ENCODE measurements around the gene CFAP54. TPM values are rescaled to one million over a fixed set of nuclear protein-coding genes. Genes with fewer than 3 reads are reported as not detected.

Gene CFAP54
- total and polyA plus RNA-seq, 2 donors (not counting 3 experiments of a cell fraction or from before 2014, with no cell fraction given) = 3.6 to 26.9 TPM

DNA sequence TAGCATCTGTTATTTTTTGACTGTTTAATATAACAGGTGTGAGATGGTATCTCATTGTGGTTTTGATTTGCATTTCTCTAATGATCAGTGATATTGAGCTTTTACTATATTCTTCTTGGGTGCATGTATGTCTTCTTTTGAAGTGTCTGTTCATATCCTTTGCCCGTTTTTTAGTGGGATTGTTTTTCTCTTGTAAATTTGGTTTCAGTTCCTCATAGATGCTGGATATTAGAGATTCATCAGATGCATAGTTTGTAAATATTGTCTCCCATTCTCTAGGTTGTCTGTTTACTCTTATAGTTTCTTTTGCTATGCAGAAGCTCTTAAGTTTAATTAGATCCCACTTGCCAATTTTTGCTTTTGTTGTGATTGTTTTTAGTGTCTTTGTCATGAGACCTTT lies 368.8 kb downstream of the CFAP54 start:
- no peak for TF ChIP-seq GATA2 (IDR thresholded peaks at IDR 0.05; ENCODE audit: insufficient read depth, insufficient read length, low read depth, low read length)
- no peak for TF ChIP-seq POLR2AphosphoS5 (IDR thresholded peaks at IDR 0.05; ENCODE audit: insufficient read depth, low read depth, low read length)
- H3K27ac ChIP-seq (ENCODE audit: insufficient read depth, low read depth, low read length) = no peak overlapping the region
- intact Hi-C loops (cut with micrococcal nuclease) (no loop called here), dilution Hi-C loops (cut with MboI; ENCODE audit: extremely low pct_ligation_motif_present, low sequenced_read_pairs) (no loop called here)
- H4K20me1 ChIP-seq (replicated peaks; ENCODE audit: control insufficient read depth, extremely low read depth, insufficient read depth, low read length) = no peaks in the 10 kb centered on the region
- H3K4me1 ChIP-seq (ENCODE audit: control insufficient read depth, extremely low read depth, insufficient read depth, low read length) = no peaks in the 10 kb centered on the region
- no peaks in the 10 kb centered on the region for H3K79me2 ChIP-seq (ENCODE audit: control insufficient read depth, insufficient read depth, low read length)
- DNase-seq (ENCODE audit: low read depth, low spot score) (no peak), FAIRE-seq (no peak)
- CTCF ChIA-PET = no interaction called here
- no peaks in the 10 kb centered on the region for H3K9me3 ChIP-seq (replicated peaks; ENCODE audit: control insufficient read depth, insufficient read depth, low read length)
- no peak overlapping the region for H2AFZ ChIP-seq (ENCODE audit: low read depth, low read length)
- no TSS peak for BruUV-seq (replicated peaks)
- H3K4me2 ChIP-seq (ENCODE audit: insufficient read depth, low read length) = no peak overlapping the region
- H3K36me3 ChIP-seq (ENCODE audit: control insufficient read depth in 2 of 2, extremely low read depth in 1 of 2, insufficient read depth in 2 of 2, low read length in 2 of 2) = no peaks in the 10 kb centered on the region
- POLR2A ChIA-PET = no interaction called here
- no peak overlapping the region for H3K9ac ChIP-seq (replicated peaks; ENCODE audit: extremely low read depth, insufficient read depth, low read length)
- H3K4me3 ChIP-seq (replicated peaks in 1 of 3; ENCODE audit: insufficient read depth in 1 of 3, low read depth in 1 of 3, low read length in 3 of 3) = no peak overlapping the region
- H3K9me1 ChIP-seq (replicated peaks; ENCODE audit: control insufficient read depth, extremely low read depth, insufficient read depth, low read length) = no peaks in the 10 kb centered on the region
- no peaks in the 10 kb centered on the region for H3K27me3 ChIP-seq (ENCODE audit: control insufficient read depth in 2 of 2, insufficient read depth in 2 of 2, low read length in 2 of 2)

DNA sequence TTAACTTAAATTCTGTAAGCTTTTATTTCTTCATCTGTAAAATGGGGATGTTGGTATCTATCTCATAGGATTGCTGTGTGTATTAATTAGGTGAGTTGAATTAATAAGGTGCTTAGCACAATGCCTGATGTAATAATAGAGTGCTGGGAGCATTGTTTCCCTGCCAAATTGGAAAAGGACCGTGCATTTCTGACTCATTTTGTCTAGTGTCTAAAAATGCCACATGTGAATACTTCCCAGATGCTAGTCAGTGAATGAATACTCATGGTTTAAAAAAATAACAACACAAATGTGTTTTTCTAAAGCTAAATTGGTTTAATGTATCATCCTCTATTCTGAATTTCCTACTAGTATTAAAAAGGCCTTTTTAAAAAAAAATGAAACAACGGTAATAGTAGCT lies 372.3 kb downstream of the CFAP54 start:
- H3K27me3 ChIP-seq (ENCODE audit: control insufficient read depth in 2 of 2, insufficient read depth in 2 of 2, low read length in 2 of 2) = no peaks in the 10 kb centered on the region
- intact Hi-C loops (cut with micrococcal nuclease) (no loop called here), dilution Hi-C loops (cut with MboI; ENCODE audit: extremely low pct_ligation_motif_present, low sequenced_read_pairs) (no loop called here)
- H3K9me3 ChIP-seq (replicated peaks; ENCODE audit: control insufficient read depth, insufficient read depth, low read length) = no peaks in the 10 kb centered on the region
- no peaks in the 10 kb centered on the region for H4K20me1 ChIP-seq (replicated peaks; ENCODE audit: control insufficient read depth, extremely low read depth, insufficient read depth, low read length)
- no peaks in the 10 kb centered on the region for H3K79me2 ChIP-seq (ENCODE audit: control insufficient read depth, insufficient read depth, low read length)
- no peak overlapping the region for H3K4me2 ChIP-seq (ENCODE audit: insufficient read depth, low read length)
- H3K27ac ChIP-seq (ENCODE audit: insufficient read depth, low read depth, low read length) = no peak overlapping the region
- POLR2A ChIA-PET = no interaction called here
- H2AFZ ChIP-seq (ENCODE audit: low read depth, low read length) = no peak overlapping the region
- H3K36me3 ChIP-seq (ENCODE audit: control insufficient read depth in 2 of 2, extremely low read depth in 1 of 2, insufficient read depth in 2 of 2, low read length in 2 of 2) = no peaks in the 10 kb centered on the region
- DNase-seq (ENCODE audit: low read depth, low spot score) = no peak
- H3K4me1 ChIP-seq (ENCODE audit: control insufficient read depth, extremely low read depth, insufficient read depth, low read length) = no peaks in the 10 kb centered on the region
- no peak overlapping the region for H3K4me3 ChIP-seq (replicated peaks in 1 of 3; ENCODE audit: insufficient read depth in 1 of 3, low read depth in 1 of 3, low read length in 3 of 3)
- H3K9ac ChIP-seq (replicated peaks; ENCODE audit: extremely low read depth, insufficient read depth, low read length) = no peak overlapping the region
- no TSS peak for BruUV-seq (replicated peaks)
- H3K9me1 ChIP-seq (replicated peaks; ENCODE audit: control insufficient read depth, extremely low read depth, insufficient read depth, low read length) = no peaks in the 10 kb centered on the region
- FAIRE-seq = no peak
- TF ChIP-seq, protein P1, sequence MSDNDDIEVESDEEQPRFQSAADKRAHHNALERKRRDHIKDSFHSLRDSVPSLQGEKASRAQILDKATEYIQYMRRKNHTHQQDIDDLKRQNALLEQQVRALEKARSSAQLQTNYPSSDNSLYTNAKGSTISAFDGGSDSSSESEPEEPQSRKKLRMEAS (IDR thresholded peaks at IDR 0.05; ENCODE audit: insufficient read depth, insufficient read length) = no peak
- no peak for TF ChIP-seq GATA2 (IDR thresholded peaks at IDR 0.05; ENCODE audit: insufficient read depth, insufficient read length, low read depth, low read length)
- no peak for TF ChIP-seq POLR2AphosphoS5 (IDR thresholded peaks at IDR 0.05; ENCODE audit: insufficient read depth, low read depth, low read length)
- TF ChIP-seq MYC (IDR thresholded peaks at IDR 0.05; ENCODE audit: low read depth, low read length) = no peak
- no peak for TF ChIP-seq EZH2 (IDR thresholded peaks at IDR 0.05; ENCODE audit: borderline replicate concordance, low read depth, low read length, severe bottlenecking)
- TF ChIP-seq FOS (IDR thresholded peaks at IDR 0.05; ENCODE audit: borderline replicate concordance, insufficient read depth, low read length) = no peak
- TF ChIP-seq POLR2A (IDR thresholded peaks at IDR 0.05; ENCODE audit: low read depth, low read length) = no peak
- TF ChIP-seq, protein P2, sequence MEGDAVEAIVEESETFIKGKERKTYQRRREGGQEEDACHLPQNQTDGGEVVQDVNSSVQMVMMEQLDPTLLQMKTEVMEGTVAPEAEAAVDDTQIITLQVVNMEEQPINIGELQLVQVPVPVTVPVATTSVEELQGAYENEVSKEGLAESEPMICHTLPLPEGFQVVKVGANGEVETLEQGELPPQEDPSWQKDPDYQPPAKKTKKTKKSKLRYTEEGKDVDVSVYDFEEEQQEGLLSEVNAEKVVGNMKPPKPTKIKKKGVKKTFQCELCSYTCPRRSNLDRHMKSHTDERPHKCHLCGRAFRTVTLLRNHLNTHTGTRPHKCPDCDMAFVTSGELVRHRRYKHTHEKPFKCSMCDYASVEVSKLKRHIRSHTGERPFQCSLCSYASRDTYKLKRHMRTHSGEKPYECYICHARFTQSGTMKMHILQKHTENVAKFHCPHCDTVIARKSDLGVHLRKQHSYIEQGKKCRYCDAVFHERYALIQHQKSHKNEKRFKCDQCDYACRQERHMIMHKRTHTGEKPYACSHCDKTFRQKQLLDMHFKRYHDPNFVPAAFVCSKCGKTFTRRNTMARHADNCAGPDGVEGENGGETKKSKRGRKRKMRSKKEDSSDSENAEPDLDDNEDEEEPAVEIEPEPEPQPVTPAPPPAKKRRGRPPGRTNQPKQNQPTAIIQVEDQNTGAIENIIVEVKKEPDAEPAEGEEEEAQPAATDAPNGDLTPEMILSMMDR (IDR thresholded peaks at IDR 0.05; ENCODE audit: extremely low read depth in 1 of 2, insufficient read depth in 1 of 2, low read depth in 1 of 2, low read length in 2 of 2) = no peak
- no peak for TF ChIP-seq JUN (IDR thresholded peaks at IDR 0.05; ENCODE audit: borderline replicate concordance, insufficient read depth, insufficient read length, low read depth)
- CTCF ChIA-PET = interaction anchor here (0.7 kb wide), 1 partner anchor 12 kb away, joined by 3 read pairs; no protein-coding TSS in a partner anchor

Data from endothelial cell of umbilical vein (primary cell).